Neural cell (in vitro differentiated cells): ENCODE data around the gene MYL4.

Experiments used
- EP300 ChIP-seq: fragments of 450-650 bp; conservative IDR thresholded peaks from 2 replicates; pipeline ENCODE4 v1.6.1; 2014; ENCODE audit warnings: antibody characterized with exemption, mild to moderate bottlenecking, moderate library complexity; ENCODE audit not compliant: poor library complexity, severe bottlenecking
- EZH2 ChIP-seq: fragments of 200-600, 300-800 bp; shearing (Covaris generic), sonication (generic); IDR thresholded peaks from 2 replicates; pipeline ENCODE4 v1.6.1; 2014; ENCODE audit warnings: antibody characterized with exemption, low read length, borderline replicate concordance, mild to moderate bottlenecking; ENCODE audit not compliant: insufficient read depth, poor library complexity, severe bottlenecking
- MXI1 ChIP-seq: fragments of 450-650 bp; conservative IDR thresholded peaks from 2 replicates; pipeline ENCODE4 v1.6.1; 2014; ENCODE audit warnings: antibody characterized with exemption, mild to moderate bottlenecking; ENCODE audit not compliant: poor library complexity, severe bottlenecking
- POLR2AphosphoS5 ChIP-seq: IDR thresholded peaks from 2 replicates; pipeline ENCODE4 v1.6.1; 2012
- TF ChIP-seq, protein P1 (sequence below): fragments of 450-650 bp; IDR thresholded peaks from 2 replicates; pipeline ENCODE4 v1.5.1; 2014; ENCODE audit warnings: antibody characterized with exemption, mild to moderate bottlenecking, moderate library complexity; ENCODE audit not compliant: poor library complexity, severe bottlenecking

DNA sequence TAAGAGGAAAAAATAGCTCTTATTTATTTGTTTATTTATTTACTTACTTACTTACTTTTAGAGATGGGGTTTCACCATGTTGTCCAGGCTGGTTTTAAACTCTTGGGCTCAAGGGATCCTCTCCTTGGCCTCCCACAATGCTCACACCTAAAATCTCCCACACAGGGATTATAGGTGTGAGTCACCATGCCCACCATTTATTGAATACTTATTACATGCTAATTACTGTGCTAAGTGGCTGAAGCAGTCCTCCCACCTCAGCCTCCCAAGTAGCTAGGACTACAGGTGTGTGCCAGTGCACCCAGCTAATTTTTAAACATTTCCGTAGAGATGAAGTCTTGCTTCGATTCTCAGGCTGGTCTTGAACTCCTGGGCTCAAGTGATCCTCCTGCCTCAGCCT is 33.5 kb downstream of the MYL4 start:
- TF ChIP-seq, protein P1, sequence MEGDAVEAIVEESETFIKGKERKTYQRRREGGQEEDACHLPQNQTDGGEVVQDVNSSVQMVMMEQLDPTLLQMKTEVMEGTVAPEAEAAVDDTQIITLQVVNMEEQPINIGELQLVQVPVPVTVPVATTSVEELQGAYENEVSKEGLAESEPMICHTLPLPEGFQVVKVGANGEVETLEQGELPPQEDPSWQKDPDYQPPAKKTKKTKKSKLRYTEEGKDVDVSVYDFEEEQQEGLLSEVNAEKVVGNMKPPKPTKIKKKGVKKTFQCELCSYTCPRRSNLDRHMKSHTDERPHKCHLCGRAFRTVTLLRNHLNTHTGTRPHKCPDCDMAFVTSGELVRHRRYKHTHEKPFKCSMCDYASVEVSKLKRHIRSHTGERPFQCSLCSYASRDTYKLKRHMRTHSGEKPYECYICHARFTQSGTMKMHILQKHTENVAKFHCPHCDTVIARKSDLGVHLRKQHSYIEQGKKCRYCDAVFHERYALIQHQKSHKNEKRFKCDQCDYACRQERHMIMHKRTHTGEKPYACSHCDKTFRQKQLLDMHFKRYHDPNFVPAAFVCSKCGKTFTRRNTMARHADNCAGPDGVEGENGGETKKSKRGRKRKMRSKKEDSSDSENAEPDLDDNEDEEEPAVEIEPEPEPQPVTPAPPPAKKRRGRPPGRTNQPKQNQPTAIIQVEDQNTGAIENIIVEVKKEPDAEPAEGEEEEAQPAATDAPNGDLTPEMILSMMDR: no peak
- TF ChIP-seq EP300: no peak
- no peak for TF ChIP-seq POLR2AphosphoS5
- no peak for TF ChIP-seq MXI1
- TF ChIP-seq EZH2: no peak
